Measurements from ENCODE around the gene EFHC2. TPM values are rescaled to one million over a fixed set of nuclear protein-coding genes. Genes with fewer than 3 reads are reported as not detected.

The EFHC2 gene
- total RNA-seq, 1 experiment from 2014 or later = 4.3 TPM

- no peak overlapping the region for H3K4me2 ChIP-seq
- H3K9me2 ChIP-seq (ENCODE audit: insufficient read depth) = no peaks in the 10 kb centered on the region
- no peak overlapping the region for H3K27ac ChIP-seq
- no peaks in the 10 kb centered on the region for H4K20me1 ChIP-seq (ENCODE audit: insufficient read depth)
- H3F3A ChIP-seq (ENCODE audit: insufficient read depth, low read depth) = no peaks in the 10 kb centered on the region
- H3K79me2 ChIP-seq (ENCODE audit: low read depth) = no peaks in the 10 kb centered on the region
- TF ChIP-seq EZH2 (IDR thresholded peaks at IDR 0.05; ENCODE audit: low read depth) (no peak), CTCF (conservative IDR thresholded peaks at IDR 0.05) (no peak)
- no peaks in the 10 kb centered on the region for H3K36me3 ChIP-seq (ENCODE audit: low read depth)
- CTCF ChIA-PET = no interaction called here
- DNase-seq = no peak
- H3K4me1 ChIP-seq (replicated peaks; ENCODE audit: insufficient read depth) = no peaks in the 10 kb centered on the region
- H2AFZ ChIP-seq = no peak overlapping the region
- intact Hi-C loops (cut with micrococcal nuclease; ENCODE audit: unreplicated experiment) = no loop called here
- POLR2A ChIA-PET (ENCODE audit: unreplicated experiment) = no interaction called here
- no peaks in the 10 kb centered on the region for H3K9me3 ChIP-seq (ENCODE audit: insufficient read depth, low read depth)
- H3K4me3 ChIP-seq = no peak overlapping the region
- H3K27me3 ChIP-seq (ENCODE audit: insufficient read depth, low read depth) = no peaks in the 10 kb centered on the region
- no TSS peak for BruUV-seq (replicated peaks)
These were observed 230.1 kb downstream of the EFHC2 start for GRCh38 chrX:44113337-44113736.

- DNase-seq = no peak
- CTCF ChIA-PET = no interaction called here
- H3K4me3 ChIP-seq = no peak overlapping the region
- H3K27me3 ChIP-seq (ENCODE audit: insufficient read depth, low read depth) = no peaks in the 10 kb centered on the region
- no peaks in the 10 kb centered on the region for H3F3A ChIP-seq (ENCODE audit: insufficient read depth, low read depth)
- H4K20me1 ChIP-seq (ENCODE audit: insufficient read depth) = no peaks in the 10 kb centered on the region
- H2AFZ ChIP-seq = no peak overlapping the region
- no TSS peak for BruUV-seq (replicated peaks)
- H3K36me3 ChIP-seq (ENCODE audit: low read depth) = no peaks in the 10 kb centered on the region
- POLR2A ChIA-PET (ENCODE audit: unreplicated experiment) = no interaction called here
- H3K27ac ChIP-seq = no peak overlapping the region
- H3K9me2 ChIP-seq (ENCODE audit: insufficient read depth) = no peaks in the 10 kb centered on the region
- no peak overlapping the region for H3K4me2 ChIP-seq
- no peak for TF ChIP-seq CTCF (conservative IDR thresholded peaks at IDR 0.05)
- TF ChIP-seq EZH2 (IDR thresholded peaks at IDR 0.05; ENCODE audit: low read depth) = no peak
- H3K9me3 ChIP-seq (ENCODE audit: insufficient read depth, low read depth) = no peaks in the 10 kb centered on the region
- H3K4me1 ChIP-seq (replicated peaks; ENCODE audit: insufficient read depth) = no peaks in the 10 kb centered on the region
- intact Hi-C loops (cut with micrococcal nuclease; ENCODE audit: unreplicated experiment) = no loop called here
- H3K79me2 ChIP-seq (ENCODE audit: low read depth) = no peaks in the 10 kb centered on the region
These were observed 236.6 kb downstream of the EFHC2 start for GRCh38 chrX:44106864-44107263.

- H3K4me1 ChIP-seq (replicated peaks; ENCODE audit: insufficient read depth) = no peaks in the 10 kb centered on the region
- H3K27me3 ChIP-seq (ENCODE audit: insufficient read depth, low read depth) = no peaks in the 10 kb centered on the region
- no peak for TF ChIP-seq CTCF (conservative IDR thresholded peaks at IDR 0.05)
- no peak for TF ChIP-seq EZH2 (IDR thresholded peaks at IDR 0.05; ENCODE audit: low read depth)
- H4K20me1 ChIP-seq (ENCODE audit: insufficient read depth) = no peaks in the 10 kb centered on the region
- POLR2A ChIA-PET (ENCODE audit: unreplicated experiment) = no interaction called here
- H3K4me2 ChIP-seq = no peak overlapping the region
- H3K4me3 ChIP-seq = no peak overlapping the region
- H3K9me2 ChIP-seq (ENCODE audit: insufficient read depth) = no peaks in the 10 kb centered on the region
- no peak overlapping the region for H3K27ac ChIP-seq
- H2AFZ ChIP-seq = no peak overlapping the region
- no peaks in the 10 kb centered on the region for H3K36me3 ChIP-seq (ENCODE audit: low read depth)
- H3K9me3 ChIP-seq (ENCODE audit: insufficient read depth, low read depth) = no peaks in the 10 kb centered on the region
- H3F3A ChIP-seq (ENCODE audit: insufficient read depth, low read depth) = no peaks in the 10 kb centered on the region
- H3K79me2 ChIP-seq (ENCODE audit: low read depth) = no peaks in the 10 kb centered on the region
- CTCF ChIA-PET = no interaction called here
- DNase-seq = no peak
- intact Hi-C loops (cut with micrococcal nuclease; ENCODE audit: unreplicated experiment) = no loop called here
- no TSS peak for BruUV-seq (replicated peaks)
These were observed 238.1 kb downstream of the EFHC2 start for GRCh38 chrX:44105228-44105913.
